OCI-LY3 (cell line): Measurements from ENCODE around the gene RFXAP.

ENCODE experiments used
- EZH2phosphoT487 ChIP-seq: fragments of 200-600 bp; shearing (Covaris generic); IDR thresholded peaks from 2 replicates; pipeline ENCODE4 v1.6.1; 2018; ENCODE audit warnings: antibody characterized with exemption, mixed run types, low read depth
- TF ChIP-seq, protein P1 (sequence below): fragments of 200-600, 300-600 bp; sonication (generic); IDR thresholded peaks from 2 replicates; pipeline ENCODE4 v1.5.1; 2014; ENCODE audit warnings: antibody characterized with exemption, low read length, low read depth

DNA sequence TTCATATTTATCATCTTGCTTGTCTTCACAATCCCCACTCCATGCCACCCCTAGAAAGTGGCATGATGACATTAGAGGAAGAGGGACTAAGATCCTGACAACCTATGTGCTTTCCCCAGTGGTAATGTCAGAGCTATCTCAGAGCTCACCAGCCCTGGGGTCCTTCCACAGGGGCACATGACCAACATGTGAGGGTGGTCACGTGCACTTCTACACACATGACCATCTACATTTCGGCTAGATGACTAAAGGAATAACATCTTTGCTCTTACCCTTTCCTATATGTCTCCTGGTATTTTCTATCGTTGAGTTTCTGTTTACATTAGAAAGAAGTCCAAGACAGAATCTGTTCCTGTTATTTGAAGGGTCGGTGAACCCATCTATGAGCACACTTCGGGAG is 46.2 kb downstream of the RFXAP start:
- TF ChIP-seq, protein P1, sequence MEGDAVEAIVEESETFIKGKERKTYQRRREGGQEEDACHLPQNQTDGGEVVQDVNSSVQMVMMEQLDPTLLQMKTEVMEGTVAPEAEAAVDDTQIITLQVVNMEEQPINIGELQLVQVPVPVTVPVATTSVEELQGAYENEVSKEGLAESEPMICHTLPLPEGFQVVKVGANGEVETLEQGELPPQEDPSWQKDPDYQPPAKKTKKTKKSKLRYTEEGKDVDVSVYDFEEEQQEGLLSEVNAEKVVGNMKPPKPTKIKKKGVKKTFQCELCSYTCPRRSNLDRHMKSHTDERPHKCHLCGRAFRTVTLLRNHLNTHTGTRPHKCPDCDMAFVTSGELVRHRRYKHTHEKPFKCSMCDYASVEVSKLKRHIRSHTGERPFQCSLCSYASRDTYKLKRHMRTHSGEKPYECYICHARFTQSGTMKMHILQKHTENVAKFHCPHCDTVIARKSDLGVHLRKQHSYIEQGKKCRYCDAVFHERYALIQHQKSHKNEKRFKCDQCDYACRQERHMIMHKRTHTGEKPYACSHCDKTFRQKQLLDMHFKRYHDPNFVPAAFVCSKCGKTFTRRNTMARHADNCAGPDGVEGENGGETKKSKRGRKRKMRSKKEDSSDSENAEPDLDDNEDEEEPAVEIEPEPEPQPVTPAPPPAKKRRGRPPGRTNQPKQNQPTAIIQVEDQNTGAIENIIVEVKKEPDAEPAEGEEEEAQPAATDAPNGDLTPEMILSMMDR, result no peak
- TF ChIP-seq EZH2phosphoT487, result no peak
